Smooth muscle cell (in vitro differentiated cells): ENCODE results near the gene DNAH12. TPM values are rescaled to one million over a fixed set of nuclear protein-coding genes. Genes with fewer than 3 reads are reported as not detected.
"Not testable (repeated sequence)": the region's sequence is repeated elsewhere in the genome, so short reads cannot be mapped to it uniquely, and the experiment has no call there.

Experiments
- DNase-seq: peaks from one replicate; lab custom pipeline; 2025; ENCODE audit not compliant: unreplicated experiment; lab: John Stamatoyannopoulos, UW
- H2AFZ ChIP-seq: fragments of 200-600 bp; sonication (generic); 2 replicates; pipeline ENCODE4 v1.6.0; 2016; ENCODE audit warnings: antibody characterized with exemption, low read depth, mild to moderate bottlenecking
- H3F3A ChIP-seq: fragments of 200-600 bp; sonication (generic); 2 replicates; pipeline ENCODE4 v1.6.0; 2017; ENCODE audit warnings: antibody characterized with exemption, low read depth
- H3K27ac ChIP-seq: fragments of 200-600 bp; sonication (generic); 2 replicates; pipeline ENCODE4 v1.5.1; 2016; ENCODE audit warnings: low read depth, mild to moderate bottlenecking
- H3K27me3 ChIP-seq: fragments of 200-600 bp; sonication (generic); 2 replicates; pipeline ENCODE4 v1.6.1; 2016; ENCODE audit warnings: low read depth, mild to moderate bottlenecking
- H3K36me3 ChIP-seq: fragments of 200-600 bp; sonication (generic); 2 replicates; pipeline ENCODE4 v1.5.1; 2016; ENCODE audit warnings: low read depth
- H3K4me1 ChIP-seq: fragments of 200-600 bp; sonication (generic); 2 replicates; pipeline ENCODE4 v1.5.1; 2016; ENCODE audit warnings: low read depth
- H3K4me2 ChIP-seq: fragments of 200-600 bp; sonication (generic); 2 replicates; pipeline ENCODE4 v1.6.0; 2016; ENCODE audit warnings: mild to moderate bottlenecking
- H3K4me3 ChIP-seq: fragments of 200-600 bp; sonication (generic); 2 replicates; pipeline ENCODE4 v1.5.1; 2016; ENCODE audit warnings: mild to moderate bottlenecking
- H3K79me2 ChIP-seq: fragments of 200-600 bp; sonication (generic); 2 replicates; pipeline ENCODE4 v1.6.0; 2016; ENCODE audit warnings: low read depth, mild to moderate bottlenecking
- H3K9ac ChIP-seq: fragments of 200-600 bp; sonication (generic); 2 replicates; pipeline ENCODE4 v1.6.0; 2016; ENCODE audit warnings: low read depth
- H3K9me3 ChIP-seq: fragments of 200-600 bp; sonication (generic); replicated peaks from 2 replicates; pipeline ENCODE4 v1.5.1; 2016; ENCODE audit warnings: low read depth
- H4K20me1 ChIP-seq: fragments of 200-600 bp; sonication (generic); 2 replicates; pipeline ENCODE4 v1.6.0; 2016; ENCODE audit warnings: low read depth
- CTCF ChIP-seq: fragments of 200-600 bp; sonication (generic); IDR thresholded peaks from 2 replicates; pipeline ENCODE4 v1.5.1; 2017; ENCODE audit warnings: borderline replicate concordance, mild to moderate bottlenecking, antibody characterized with exemption; ENCODE audit not compliant: insufficient read depth, poor library complexity, severe bottlenecking
- WGBS: methylation state at CpG from one replicate; pipeline ENCODE4 v1.1.7; 2016; ENCODE audit warnings: low lambda C conversion rate; 5-methylcytosine and 5-hydroxymethylcytosine counted together
- polyA plus RNA-seq: library from polyadenylated mRNA; unstranded; fragments of >200 nt; fragmentation: Nextera tagmentation; extraction: Ambion mirVana; gene quantifications from 2 replicates; pipeline ENCODE4 v1.2.1, GENCODE V29; 2016
- total RNA-seq: library from RNA; depleted of rRNA; stranded (reverse); fragments of >200 nt; gene quantifications from 2 replicates; pipeline ENCODE4 v1.2.3, GENCODE V29; 2014

Gene DNAH12
- total and polyA plus RNA-seq, 2 experiments from 2014 or later = 0.27 TPM; not detected in 1

DNA sequence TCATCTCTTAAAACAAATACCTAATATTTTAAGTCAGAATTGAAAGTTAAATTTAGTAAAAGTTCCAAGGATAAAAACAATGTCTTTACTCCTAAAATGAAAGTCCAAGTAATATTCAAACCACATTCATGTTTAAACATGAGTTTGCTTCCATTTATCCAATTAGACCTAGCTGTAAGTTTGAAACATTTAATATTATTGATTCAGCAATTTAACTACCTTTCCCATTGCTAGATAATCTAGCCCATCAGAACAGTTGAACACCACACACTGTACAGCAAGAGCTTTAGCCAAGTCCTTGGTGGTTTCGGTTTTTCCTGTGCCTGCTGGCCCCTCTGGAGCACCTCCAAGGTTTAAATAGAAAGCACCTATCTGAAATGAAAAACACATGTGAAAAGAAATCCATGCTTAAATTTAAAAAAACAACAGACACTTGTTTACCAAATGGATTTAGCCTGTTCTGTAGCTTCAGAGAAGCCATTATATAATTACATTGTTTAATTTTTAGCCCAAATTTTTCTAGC lies 97.8 kb downstream of the DNAH12 start:
- H4K20me1 ChIP-seq = no peaks in the 10 kb centered on the region
- H3K36me3 ChIP-seq = no peaks in the 10 kb centered on the region
- H3K79me2 ChIP-seq = no peaks in the 10 kb centered on the region
- no peak overlapping the region for H3K9ac ChIP-seq
- TF ChIP-seq CTCF = no peak
- H2AFZ ChIP-seq = no peak overlapping the region
- no peaks in the 10 kb centered on the region for H3K9me3 ChIP-seq
- 100% methylated on average over 1 of the region's 1 CpG for WGBS
- H3K4me1 ChIP-seq = no peaks in the 10 kb centered on the region
- no peaks in the 10 kb centered on the region for H3K27me3 ChIP-seq
- no peak for DNase-seq
- H3K27ac ChIP-seq = no peak overlapping the region
- H3K4me2 ChIP-seq = no peak overlapping the region
- H3K4me3 ChIP-seq = no peak overlapping the region
- H3F3A ChIP-seq = peaks cover 3% of the 10 kb centered on the region

- no peak for TF ChIP-seq CTCF
- H2AFZ ChIP-seq = no peak overlapping the region
- no peaks in the 10 kb centered on the region for H3K36me3 ChIP-seq
- H4K20me1 ChIP-seq = no peaks in the 10 kb centered on the region
- 98% methylated on average over 5 of the region's 5 CpGs for WGBS
- H3F3A ChIP-seq = no peaks in the 10 kb centered on the region
- no peak overlapping the region for H3K4me3 ChIP-seq
- H3K27ac ChIP-seq = no peak overlapping the region
- no peaks in the 10 kb centered on the region for H3K9me3 ChIP-seq
- H3K79me2 ChIP-seq = no peaks in the 10 kb centered on the region
- no peak overlapping the region for H3K4me2 ChIP-seq
- DNase-seq = no peak
- no peaks in the 10 kb centered on the region for H3K4me1 ChIP-seq
- no peak overlapping the region for H3K9ac ChIP-seq
- H3K27me3 ChIP-seq = no peaks in the 10 kb centered on the region
These were observed 99.7 kb downstream of the DNAH12 start for GRCh38 chr3:57444469-57444868.

- not testable (repeated sequence) for H3K4me1 ChIP-seq, H3K27ac ChIP-seq, H3K36me3 ChIP-seq, H3K9me3 ChIP-seq, H3K79me2 ChIP-seq, H3K4me3 ChIP-seq, H3F3A ChIP-seq, H2AFZ ChIP-seq, H3K9ac ChIP-seq, H3K4me2 ChIP-seq, DNase-seq, H4K20me1 ChIP-seq, H3K27me3 ChIP-seq
These were observed 104.0 kb downstream of the DNAH12 start for GRCh38 chr3:57440144-57440543.

DNA sequence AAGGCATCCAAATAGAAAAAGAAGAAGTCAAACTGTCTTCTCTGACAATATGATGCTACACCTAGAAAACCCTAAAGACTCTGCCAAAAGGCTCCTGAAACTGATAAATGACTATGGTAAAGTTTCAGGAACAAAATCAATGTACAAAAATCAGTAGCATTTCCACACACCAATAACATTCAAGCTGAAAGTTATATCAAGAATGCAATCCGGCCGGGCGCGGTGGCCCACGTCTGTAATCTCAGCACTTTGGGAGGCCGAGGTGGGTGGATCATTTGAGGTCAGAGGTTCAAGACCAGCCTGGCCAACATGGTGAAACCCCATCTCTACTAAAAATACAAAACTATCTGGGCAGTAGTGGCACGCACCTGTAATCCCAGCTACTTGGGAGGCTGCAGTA lies 105.7 kb downstream of the DNAH12 start:
- not testable (repeated sequence) for H4K20me1 ChIP-seq, H2AFZ ChIP-seq, H3K9ac ChIP-seq, DNase-seq, H3K4me1 ChIP-seq, H3K27me3 ChIP-seq, H3K4me3 ChIP-seq, H3K36me3 ChIP-seq, H3K27ac ChIP-seq, H3K9me3 ChIP-seq, H3F3A ChIP-seq, H3K79me2 ChIP-seq, H3K4me2 ChIP-seq
- 92% methylated on average over 7 of the region's 7 CpGs for WGBS

GRCh38 chr3:57436195-57436761 lies 107.9 kb downstream of the DNAH12 start:
- no peaks in the 10 kb centered on the region for H3K79me2 ChIP-seq
- no peak for DNase-seq
- H3F3A ChIP-seq = no peaks in the 10 kb centered on the region
- WGBS = 95% methylated on average over 1 of the region's 1 CpG
- H3K4me1 ChIP-seq = no peaks in the 10 kb centered on the region
- no peak overlapping the region for H2AFZ ChIP-seq
- no peaks in the 10 kb centered on the region for H4K20me1 ChIP-seq
- H3K4me3 ChIP-seq = no peak overlapping the region
- no peak overlapping the region for H3K27ac ChIP-seq
- no peaks in the 10 kb centered on the region for H3K27me3 ChIP-seq
- no peak overlapping the region for H3K9ac ChIP-seq
- H3K9me3 ChIP-seq = no peaks in the 10 kb centered on the region
- no peak overlapping the region for H3K4me2 ChIP-seq
- TF ChIP-seq CTCF = no peak
- no peaks in the 10 kb centered on the region for H3K36me3 ChIP-seq
